PC-3 (cell line): ENCODE data around the gene DPEP2. TPM values are rescaled to one million over a fixed set of nuclear protein-coding genes. Genes with fewer than 3 reads are reported as not detected.

ENCODE experiments used
- ATAC-seq: fragments of 200-7000 bp; cut with Tn5 transposase; 2 replicates; pipeline ENCODE4 v1.9.1; 2020; ENCODE audit warnings: mild to moderate bottlenecking, moderate library complexity
- BruUV-seq: library from RNA; stranded (reverse); fragments of 400-500 nt; replicated peaks from 2 replicates; lab custom pipeline; 2021; lab: Mats Ljungman, UMichigan
- CTCF ChIA-PET: fragments of 300-600 bp; sonication (Branson Sonifier 250); formaldehyde crosslinking; loops from one replicate; lab custom pipeline; 2022; ENCODE audit warnings: antibody characterized with exemption; lab: Charles Lee
- POLR2A ChIA-PET: fragments of 300-600 bp; sonication (Branson Sonifier 250); formaldehyde crosslinking; loops from one replicate; lab custom pipeline; 2022; ENCODE audit warnings: antibody characterized with exemption; ENCODE audit not compliant: unreplicated experiment; lab: Charles Lee
- DNase-seq: peaks from one replicate; pipeline ENCODE4 v3.0.0-alpha.2; 2015
- H2AFZ ChIP-seq: fragments of 300-600 bp; sonication (generic); 2 replicates; pipeline ENCODE4 v1.6.0; 2016; ENCODE audit warnings: antibody characterized with exemption, low read length
- H3F3A ChIP-seq: fragments of 300-600 bp; sonication (generic); one replicate; pipeline ENCODE4 v1.6.0; 2017; ENCODE audit warnings: antibody characterized with exemption, low read length, control low read depth, mild to moderate bottlenecking; ENCODE audit not compliant: unreplicated experiment
- H3K27ac ChIP-seq: fragments of 300-600 bp; sonication (generic); 2 replicates; pipeline ENCODE4 v1.5.1; 2016; ENCODE audit warnings: mild to moderate bottlenecking, low read length
- H3K27me3 ChIP-seq: fragments of 300-600 bp; sonication (generic); 2 replicates; pipeline ENCODE4 v1.6.1; 2016; ENCODE audit warnings: low read length, mixed read lengths
- H3K36me3 ChIP-seq: fragments of 300-600 bp; sonication (generic); 2 replicates; pipeline ENCODE4 v1.6.1; 2016; ENCODE audit warnings: low read depth, mixed run types, low read length, mixed read lengths
- H3K4me1 ChIP-seq: fragments of 300-600 bp; sonication (generic); 2 replicates; pipeline ENCODE4 v1.5.1; 2016; ENCODE audit warnings: low read length; ENCODE audit not compliant: insufficient read depth
- H3K4me2 ChIP-seq: fragments of 300-600 bp; sonication (generic); 2 replicates; pipeline ENCODE4 v1.6.0; 2016; ENCODE audit warnings: low read length
- H3K4me3 ChIP-seq: fragments of 300-600 bp; sonication (generic); 2 replicates; pipeline ENCODE4 v1.5.1; 2016; ENCODE audit warnings: mild to moderate bottlenecking, low read length, mixed read lengths
- H3K79me2 ChIP-seq: fragments of 300-600 bp; sonication (generic); 2 replicates; pipeline ENCODE4 v1.6.1; 2017; ENCODE audit warnings: low read length, mixed read lengths
- H3K9ac ChIP-seq: fragments of 300-600 bp; sonication (generic); 2 replicates; pipeline ENCODE4 v1.6.0; 2016; ENCODE audit warnings: mild to moderate bottlenecking, low read length
- H3K9me2 ChIP-seq: fragments of 300-600 bp; sonication (generic); replicated peaks from 2 replicates; pipeline ENCODE4 v1.6.1; 2016; ENCODE audit warnings: mixed run types, low read length, mixed read lengths
- H3K9me3 ChIP-seq: fragments of 300-600 bp; sonication (generic); 2 replicates; pipeline ENCODE4 v1.6.1; 2016; ENCODE audit warnings: low read length, mixed read lengths
- H4K20me1 ChIP-seq: fragments of 300-600 bp; sonication (generic); 2 replicates; pipeline ENCODE4 v1.6.1; 2016; ENCODE audit warnings: low read length, mixed read lengths
- CTCF ChIP-seq: fragments of 300-600 bp; sonication (generic); conservative IDR thresholded peaks from 2 replicates; pipeline ENCODE4 v1.5.1; 2017; ENCODE audit warnings: antibody characterized with exemption, low read depth, mild to moderate bottlenecking, low read length
- EZH2 ChIP-seq: fragments of 300-600 bp; sonication (generic); IDR thresholded peaks from one replicate; pipeline ENCODE4 v1.6.1; 2017; ENCODE audit warnings: antibody characterized with exemption, mild to moderate bottlenecking, low read length; ENCODE audit not compliant: unreplicated experiment
- EZH2phosphoT487 ChIP-seq: fragments of 300-600 bp; sonication (generic); IDR thresholded peaks from 2 replicates; pipeline ENCODE4 v1.6.1; 2018; ENCODE audit warnings: mild to moderate bottlenecking, antibody characterized with exemption, low read length, borderline replicate concordance
- intact Hi-C: fragments of 100-400 bp; cut with micrococcal nuclease; formaldehyde crosslinking; loops from 2 replicates; pipeline ENCODE4 v1.9.0; 2023
- total RNA-seq: library from RNA; depleted of rRNA; stranded (reverse); fragments of >200 nt; gene quantifications from 2 replicates; pipeline ENCODE4 v1.2.3, GENCODE V29; 2014

Gene DPEP2
- total RNA-seq, 1 experiment from 2014 or later: not detected

GRCh38 chr16:67986949-67987348 is 12.3 kb downstream of the DPEP2 start:
- H2AFZ ChIP-seq: no peak overlapping the region
- no peaks in the 10 kb centered on the region for H3K9me3 ChIP-seq
- ATAC-seq (no peak), DNase-seq (no peak)
- ChIA-PET CTCF (no interaction called here), POLR2A (interaction anchor here (0.5 kb wide), 1 partner anchor 99 kb away, joined by 10 read pairs; no protein-coding TSS in a partner anchor)
- no peaks in the 10 kb centered on the region for H3K9me2 ChIP-seq
- no TSS peak for BruUV-seq
- H3K4me3 ChIP-seq: no peak overlapping the region
- TF ChIP-seq EZH2phosphoT487 (no peak), EZH2 (no peak), CTCF (no peak)
- H3K79me2 ChIP-seq: no peaks in the 10 kb centered on the region
- H3K36me3 ChIP-seq: no peaks in the 10 kb centered on the region
- intact Hi-C loops: no loop called here
- no peaks in the 10 kb centered on the region for H3K4me1 ChIP-seq
- no peak overlapping the region for H3K27ac ChIP-seq
- H3K27me3 ChIP-seq: no peaks in the 10 kb centered on the region
- H3K9ac ChIP-seq: no peak overlapping the region
- no peak overlapping the region for H3K4me2 ChIP-seq
- H4K20me1 ChIP-seq: no peaks in the 10 kb centered on the region
- H3F3A ChIP-seq: no peaks in the 10 kb centered on the region

GRCh38 chr16:67982011-67982696 is 17.1 kb downstream of the DPEP2 start:
- Histone ChIP-seq H2AFZ (no peak overlapping the region), H3K79me2 (no peaks in the 10 kb centered on the region), H3K4me1 (no peaks in the 10 kb centered on the region), H3K4me3 (no peak overlapping the region), H3K4me2 (no peak overlapping the region), H3K27ac (no peak overlapping the region), H3K9me2 (no peaks in the 10 kb centered on the region), H3K27me3 (no peaks in the 10 kb centered on the region), H3K9ac (no peak overlapping the region), H4K20me1 (no peaks in the 10 kb centered on the region), H3K9me3 (no peaks in the 10 kb centered on the region), H3F3A (no peaks in the 10 kb centered on the region), H3K36me3 (no peaks in the 10 kb centered on the region)
- ChIA-PET CTCF (interaction anchor here (0.7 kb wide), 1 partner anchor 245 kb away, joined by 3 read pairs; no protein-coding TSS in a partner anchor), POLR2A (no interaction called here)
- intact Hi-C loops: no loop called here
- TF ChIP-seq CTCF (no peak), EZH2phosphoT487 (no peak), EZH2 (no peak)
- ATAC-seq: no peak
- no TSS peak for BruUV-seq
- no peak for DNase-seq

GRCh38 chr16:67979955-67980678 is 19.2 kb downstream of the DPEP2 start, which contains the start of gene DPEP3:
TSS of gene DPEP3 (minus strand) at chr16:67980499. CDS start at chr16:67980380, 119 bp downstream.
- DNase-seq: no peak
- no peak within 1 kb of the TSS for H3K9ac ChIP-seq
- no peak within 1 kb of the TSS for H3K27ac ChIP-seq
- intact Hi-C loops: no loop called here
- ChIA-PET CTCF (no interaction called here), POLR2A (no interaction called here)
- no peaks in the 10 kb centered on the region for H3F3A ChIP-seq
- no peaks in the 10 kb centered on the region for H3K79me2 ChIP-seq
- H3K4me3 ChIP-seq: no peak within 1 kb of the TSS
- TF ChIP-seq CTCF (no peak), EZH2phosphoT487 (no peak), EZH2 (no peak)
- H3K4me1 ChIP-seq: no peaks in the 10 kb centered on the region
- no peaks in the 10 kb centered on the region for H3K36me3 ChIP-seq
- H3K4me2 ChIP-seq: no peak within 1 kb of the TSS
- ATAC-seq: no peak
- no peak within 1 kb of the TSS for H2AFZ ChIP-seq
- H3K27me3 ChIP-seq: no peaks in the 10 kb centered on the region
- no peaks in the 10 kb centered on the region for H3K9me2 ChIP-seq
- BruUV-seq: no TSS peak
- no peaks in the 10 kb centered on the region for H4K20me1 ChIP-seq
- H3K9me3 ChIP-seq: no peaks in the 10 kb centered on the region
